Parathyroid adenoma (tissue), 2 donors: ENCODE data around the gene CFAP77.

ENCODE experiments used
- H2AFZ ChIP-seq: fragments of 300-600 bp; sonication (generic); one replicate; pipeline ENCODE4 v1.7.0; 2017; ENCODE audit warnings: antibody characterized with exemption, mild to moderate bottlenecking
- H3K27ac ChIP-seq: fragments of 300-600 bp; sonication (generic); one replicate; pipeline ENCODE4 v1.7.0; 2017
- H3K27me3 ChIP-seq: fragments of 300-600 bp; sonication (generic); one replicate; pipeline ENCODE4 v1.7.0; 2017; ENCODE audit warnings: low read length; ENCODE audit not compliant: control insufficient read depth, insufficient read depth
- H3K36me3 ChIP-seq: fragments of 300-600 bp; sonication (generic); one replicate; pipeline ENCODE4 v1.7.0; 2017; ENCODE audit warnings: low read length; ENCODE audit not compliant: control insufficient read depth, insufficient read depth
- H3K4me1 ChIP-seq: fragments of 300-600 bp; sonication (generic); one replicate; pipeline ENCODE4 v1.7.0; 2017; ENCODE audit warnings: control low read depth
- H3K4me2 ChIP-seq: fragments of 300-600 bp; sonication (generic); one replicate; pipeline ENCODE4 v1.7.0; 2017; ENCODE audit warnings: low read length
- H3K4me3 ChIP-seq: fragments of 300-600 bp; sonication (generic); one replicate; pipeline ENCODE4 v1.7.0; 2017; ENCODE audit warnings: low read depth, low read length
- H3K79me2 ChIP-seq: fragments of 300-600 bp; sonication (generic); one replicate; pipeline ENCODE4 v1.7.0; 2017; ENCODE audit warnings: control low read depth
- H3K9ac ChIP-seq: fragments of 300-600 bp; sonication (generic); one replicate; pipeline ENCODE4 v1.7.0; 2017; ENCODE audit warnings: mild to moderate bottlenecking
- H3K9me3 ChIP-seq: fragments of 300-600 bp; sonication (generic); one replicate; pipeline ENCODE4 v1.7.0; 2017; ENCODE audit warnings: low read length; ENCODE audit not compliant: control insufficient read depth
- TF ChIP-seq, protein P1 (sequence below): fragments of 300-600 bp; sonication (generic); IDR thresholded peaks from one replicate; pipeline ENCODE4 v1.7.0; 2017; ENCODE audit warnings: antibody characterized with exemption, mild to moderate bottlenecking
- donor health status: primary hyperparathyroidism.

Gene CFAP77

DNA sequence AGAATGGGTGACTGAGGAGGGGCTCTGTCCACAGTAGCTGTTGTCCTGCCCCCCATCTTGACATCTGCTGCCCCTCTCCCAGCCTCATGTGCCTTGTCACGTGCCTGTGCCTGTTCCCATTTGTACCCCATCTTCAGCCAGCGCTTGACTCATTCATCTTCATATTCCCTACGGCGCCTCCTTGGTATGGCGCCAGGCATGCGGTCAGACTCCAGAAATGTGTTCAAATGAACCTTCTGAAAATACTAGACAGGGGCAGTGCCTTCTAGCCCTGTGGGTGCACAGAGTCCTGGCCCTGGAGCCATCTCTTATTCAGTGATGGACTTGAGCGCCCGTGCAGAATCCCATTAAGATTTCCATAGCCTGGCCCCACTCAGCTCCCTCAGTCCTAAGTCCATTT is 46.2 kb downstream of the CFAP77 start:
- Histone ChIP-seq H3K27me3 (no peaks in the 10 kb centered on the region), H3K27ac (no peak overlapping the region), H3K4me1 (no peaks in the 10 kb centered on the region), H3K9me3 (no peaks in the 10 kb centered on the region), H3K9ac (no peak overlapping the region), H3K79me2 (no peaks in the 10 kb centered on the region), H3K4me3 (no peak overlapping the region), H3K4me2 (no peak overlapping the region), H2AFZ (no peak overlapping the region), H3K36me3 (no peaks in the 10 kb centered on the region)
- TF ChIP-seq, protein P1, sequence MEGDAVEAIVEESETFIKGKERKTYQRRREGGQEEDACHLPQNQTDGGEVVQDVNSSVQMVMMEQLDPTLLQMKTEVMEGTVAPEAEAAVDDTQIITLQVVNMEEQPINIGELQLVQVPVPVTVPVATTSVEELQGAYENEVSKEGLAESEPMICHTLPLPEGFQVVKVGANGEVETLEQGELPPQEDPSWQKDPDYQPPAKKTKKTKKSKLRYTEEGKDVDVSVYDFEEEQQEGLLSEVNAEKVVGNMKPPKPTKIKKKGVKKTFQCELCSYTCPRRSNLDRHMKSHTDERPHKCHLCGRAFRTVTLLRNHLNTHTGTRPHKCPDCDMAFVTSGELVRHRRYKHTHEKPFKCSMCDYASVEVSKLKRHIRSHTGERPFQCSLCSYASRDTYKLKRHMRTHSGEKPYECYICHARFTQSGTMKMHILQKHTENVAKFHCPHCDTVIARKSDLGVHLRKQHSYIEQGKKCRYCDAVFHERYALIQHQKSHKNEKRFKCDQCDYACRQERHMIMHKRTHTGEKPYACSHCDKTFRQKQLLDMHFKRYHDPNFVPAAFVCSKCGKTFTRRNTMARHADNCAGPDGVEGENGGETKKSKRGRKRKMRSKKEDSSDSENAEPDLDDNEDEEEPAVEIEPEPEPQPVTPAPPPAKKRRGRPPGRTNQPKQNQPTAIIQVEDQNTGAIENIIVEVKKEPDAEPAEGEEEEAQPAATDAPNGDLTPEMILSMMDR = no peak

DNA sequence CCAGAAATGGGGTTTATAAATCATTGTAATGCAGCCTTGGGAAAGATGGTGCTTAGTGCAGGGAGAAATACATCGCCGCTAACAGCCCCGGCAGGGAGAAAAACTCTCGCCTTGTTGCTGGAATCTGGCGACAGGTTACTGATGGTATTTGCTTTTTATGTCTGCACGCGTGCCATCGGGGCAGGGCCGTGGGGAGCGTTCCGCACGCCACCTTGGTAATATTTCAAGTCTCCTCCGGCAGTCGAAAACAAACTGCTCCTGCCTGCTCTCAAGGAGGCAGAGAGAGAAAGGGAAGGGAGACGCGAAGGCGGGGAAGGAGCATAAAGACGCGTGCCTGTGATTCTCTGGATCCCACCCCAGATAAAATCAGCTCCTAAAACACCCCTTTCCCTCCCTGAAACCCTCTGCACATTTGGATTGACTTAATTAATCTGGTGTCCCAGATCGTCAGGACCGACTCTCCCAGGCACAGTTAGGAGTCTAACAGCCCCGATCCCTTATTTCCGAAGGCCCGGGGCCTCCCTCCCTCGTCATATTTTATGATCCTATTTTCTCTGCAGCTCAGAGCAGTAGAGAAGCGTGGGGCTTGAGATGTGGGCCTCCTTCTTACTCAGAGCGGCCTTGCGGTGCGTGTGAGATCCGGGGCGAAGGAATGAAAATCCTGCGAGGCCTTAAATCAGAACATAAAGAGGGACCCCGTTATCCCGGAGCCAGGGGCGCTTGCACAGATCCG is 47.7 kb downstream of the CFAP77 start:
- Histone ChIP-seq H3K4me1 (no peaks in the 10 kb centered on the region), H3K9me3 (no peaks in the 10 kb centered on the region), H3K4me3 (no peak overlapping the region), H3K9ac (no peak overlapping the region), H3K36me3 (no peaks in the 10 kb centered on the region), H3K27ac (no peak overlapping the region), H3K27me3 (no peaks in the 10 kb centered on the region), H3K4me2 (no peak overlapping the region), H2AFZ (no peak overlapping the region), H3K79me2 (no peaks in the 10 kb centered on the region)
- TF ChIP-seq, protein P1 = no peak

DNA sequence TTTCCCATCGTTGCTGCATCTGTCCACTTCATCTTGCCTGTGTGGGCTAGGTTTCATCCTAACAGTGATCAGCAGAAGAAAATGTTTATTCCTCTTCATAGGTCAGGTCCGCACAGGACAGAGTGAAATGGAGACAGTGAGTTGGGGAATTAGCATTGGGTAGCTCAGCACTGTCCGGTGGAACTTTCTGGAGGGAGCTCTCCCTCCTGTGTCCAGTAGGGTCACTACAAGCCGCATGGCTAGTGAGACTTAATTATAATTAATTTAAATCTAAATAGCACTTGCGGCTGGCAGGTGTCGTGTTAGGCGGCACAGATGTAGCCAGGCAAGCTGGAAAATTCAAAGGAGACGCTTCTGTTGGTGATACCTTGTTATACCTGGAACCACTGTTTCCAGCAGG is 48.4 kb downstream of the CFAP77 start:
- Histone ChIP-seq H3K9me3 (no peaks in the 10 kb centered on the region), H3K9ac (no peak overlapping the region), H3K4me3 (no peak overlapping the region), H3K4me1 (no peaks in the 10 kb centered on the region), H3K79me2 (no peaks in the 10 kb centered on the region), H3K27ac (no peak overlapping the region), H3K27me3 (no peaks in the 10 kb centered on the region), H3K4me2 (no peak overlapping the region), H3K36me3 (no peaks in the 10 kb centered on the region), H2AFZ (no peak overlapping the region)
- TF ChIP-seq, protein P1 = no peak

DNA sequence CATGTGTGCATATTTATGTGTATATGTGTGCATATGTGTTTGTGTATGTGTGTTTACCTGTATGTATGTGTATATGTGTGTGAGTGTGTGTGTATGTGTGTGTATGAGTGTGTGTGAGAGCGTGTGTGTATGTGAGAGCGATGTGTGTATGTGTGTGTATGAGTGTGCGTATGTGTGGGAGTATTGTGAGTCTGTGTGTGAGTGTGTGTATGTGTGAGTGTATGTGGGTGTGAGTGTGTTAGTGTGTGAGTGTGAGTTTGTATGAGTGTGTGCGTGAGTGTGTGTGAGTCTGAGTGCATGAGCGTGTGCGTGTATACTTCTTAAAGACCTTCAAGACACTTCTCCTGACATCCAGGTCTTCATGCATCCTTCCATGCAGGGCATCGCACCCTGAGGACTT is 49.6 kb downstream of the CFAP77 start:
- TF ChIP-seq, protein P1 = no peak
- no peak overlapping the region for H3K9ac ChIP-seq
- no peak overlapping the region for H3K4me2 ChIP-seq
- H2AFZ ChIP-seq = no peak overlapping the region
- no peaks in the 10 kb centered on the region for H3K79me2 ChIP-seq
- H3K36me3 ChIP-seq = no peaks in the 10 kb centered on the region
- no peaks in the 10 kb centered on the region for H3K9me3 ChIP-seq
- H3K4me1 ChIP-seq = no peaks in the 10 kb centered on the region
- H3K4me3 ChIP-seq = no peak overlapping the region
- H3K27me3 ChIP-seq = no peaks in the 10 kb centered on the region
- no peak overlapping the region for H3K27ac ChIP-seq

DNA sequence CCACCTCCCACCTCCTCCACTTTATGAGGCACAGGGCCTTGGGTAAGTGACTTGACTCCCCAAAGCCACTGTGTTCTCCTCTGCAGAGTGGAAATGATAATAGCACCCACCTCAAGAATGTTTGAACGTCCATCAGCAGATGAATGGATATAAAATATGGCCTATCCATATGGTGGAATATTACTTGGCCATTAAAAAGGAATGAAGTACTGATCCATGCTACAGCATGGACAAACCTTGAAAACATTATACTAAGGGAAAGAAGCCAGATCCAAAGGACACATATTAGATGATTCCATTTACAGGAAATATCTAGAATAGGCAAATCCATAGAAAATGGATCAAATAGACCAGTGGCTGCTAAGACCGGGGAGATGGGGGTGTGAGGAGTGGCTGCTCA is 50.2 kb downstream of the CFAP77 start:
- Histone ChIP-seq H3K4me2 (no peak overlapping the region), H3K27ac (no peak overlapping the region), H3K4me3 (no peak overlapping the region), H3K9ac (no peak overlapping the region), H3K79me2 (no peaks in the 10 kb centered on the region), H3K36me3 (no peaks in the 10 kb centered on the region), H2AFZ (no peak overlapping the region), H3K9me3 (no peaks in the 10 kb centered on the region), H3K4me1 (no peaks in the 10 kb centered on the region), H3K27me3 (no peaks in the 10 kb centered on the region)
- TF ChIP-seq, protein P1 = no peak
